Panc1 (cell line): Measurements from ENCODE around the gene USH1C.

ENCODE experiments used
- POLR2AphosphoS5 ChIP-seq: IDR thresholded peaks from 2 replicates; pipeline ENCODE4 v1.6.1; 2012; ENCODE audit warnings: mild to moderate bottlenecking, low read depth, low read length, moderate library complexity
- SIN3A ChIP-seq: IDR thresholded peaks from 2 replicates; pipeline ENCODE4 v1.6.1; 2012; ENCODE audit warnings: low read depth, mild to moderate bottlenecking, low read length, moderate library complexity, borderline replicate concordance; ENCODE audit not compliant: insufficient read depth
- TCF7L2 ChIP-seq: IDR thresholded peaks from 2 replicates; pipeline ENCODE4 v1.6.1; 2011; ENCODE audit warnings: mild to moderate bottlenecking, low read depth, low read length, inconsistent platforms
- TF ChIP-seq, protein P1 (sequence below), 2 experiments: IDR thresholded peaks; 2 replicates each; pipeline ENCODE4 v1.6.1; 2011 to 2012; ENCODE audit warnings: low read depth in 2 of 2, control low read depth in 1 of 2, low read length in 1 of 2, mild to moderate bottlenecking in 1 of 2, moderate library complexity in 1 of 2; ENCODE audit not compliant: insufficient read depth in 1 of 2
- TF ChIP-seq, protein P2 (sequence below): fragments of 450-650 bp; IDR thresholded peaks from 2 replicates; pipeline ENCODE4 v1.5.1; 2017; ENCODE audit warnings: mild to moderate bottlenecking

DNA sequence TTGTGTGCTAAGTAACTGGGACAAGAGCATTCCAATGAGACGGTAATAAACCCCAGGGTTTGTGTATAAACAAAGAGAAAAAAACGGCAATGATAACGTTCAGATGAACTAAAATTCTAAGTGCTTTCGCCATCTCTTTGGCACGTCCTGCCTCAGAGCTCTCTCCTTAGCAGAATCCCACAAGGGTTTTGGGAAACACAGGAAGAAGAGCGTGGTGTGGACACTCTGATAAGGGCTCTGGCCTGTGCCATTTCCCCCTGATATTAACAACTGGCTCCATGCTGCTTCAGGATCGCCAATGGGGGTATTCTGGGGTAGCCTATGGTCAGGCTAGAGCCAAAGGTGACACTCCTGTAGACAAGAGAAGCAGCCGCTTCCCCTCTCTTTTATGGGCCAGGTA lies 85.9 kb downstream of the USH1C start:
- TF ChIP-seq, protein P1, sequence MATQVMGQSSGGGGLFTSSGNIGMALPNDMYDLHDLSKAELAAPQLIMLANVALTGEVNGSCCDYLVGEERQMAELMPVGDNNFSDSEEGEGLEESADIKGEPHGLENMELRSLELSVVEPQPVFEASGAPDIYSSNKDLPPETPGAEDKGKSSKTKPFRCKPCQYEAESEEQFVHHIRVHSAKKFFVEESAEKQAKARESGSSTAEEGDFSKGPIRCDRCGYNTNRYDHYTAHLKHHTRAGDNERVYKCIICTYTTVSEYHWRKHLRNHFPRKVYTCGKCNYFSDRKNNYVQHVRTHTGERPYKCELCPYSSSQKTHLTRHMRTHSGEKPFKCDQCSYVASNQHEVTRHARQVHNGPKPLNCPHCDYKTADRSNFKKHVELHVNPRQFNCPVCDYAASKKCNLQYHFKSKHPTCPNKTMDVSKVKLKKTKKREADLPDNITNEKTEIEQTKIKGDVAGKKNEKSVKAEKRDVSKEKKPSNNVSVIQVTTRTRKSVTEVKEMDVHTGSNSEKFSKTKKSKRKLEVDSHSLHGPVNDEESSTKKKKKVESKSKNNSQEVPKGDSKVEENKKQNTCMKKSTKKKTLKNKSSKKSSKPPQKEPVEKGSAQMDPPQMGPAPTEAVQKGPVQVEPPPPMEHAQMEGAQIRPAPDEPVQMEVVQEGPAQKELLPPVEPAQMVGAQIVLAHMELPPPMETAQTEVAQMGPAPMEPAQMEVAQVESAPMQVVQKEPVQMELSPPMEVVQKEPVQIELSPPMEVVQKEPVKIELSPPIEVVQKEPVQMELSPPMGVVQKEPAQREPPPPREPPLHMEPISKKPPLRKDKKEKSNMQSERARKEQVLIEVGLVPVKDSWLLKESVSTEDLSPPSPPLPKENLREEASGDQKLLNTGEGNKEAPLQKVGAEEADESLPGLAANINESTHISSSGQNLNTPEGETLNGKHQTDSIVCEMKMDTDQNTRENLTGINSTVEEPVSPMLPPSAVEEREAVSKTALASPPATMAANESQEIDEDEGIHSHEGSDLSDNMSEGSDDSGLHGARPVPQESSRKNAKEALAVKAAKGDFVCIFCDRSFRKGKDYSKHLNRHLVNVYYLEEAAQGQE (IDR thresholded peaks at IDR 0.05; ENCODE audit: insufficient read depth in 1 of 2, low read depth in 2 of 2, low read length in 1 of 2) = no peak
- TF ChIP-seq POLR2AphosphoS5 (no peak), SIN3A (no peak), TCF7L2 (no peak)
- TF ChIP-seq, protein P2, sequence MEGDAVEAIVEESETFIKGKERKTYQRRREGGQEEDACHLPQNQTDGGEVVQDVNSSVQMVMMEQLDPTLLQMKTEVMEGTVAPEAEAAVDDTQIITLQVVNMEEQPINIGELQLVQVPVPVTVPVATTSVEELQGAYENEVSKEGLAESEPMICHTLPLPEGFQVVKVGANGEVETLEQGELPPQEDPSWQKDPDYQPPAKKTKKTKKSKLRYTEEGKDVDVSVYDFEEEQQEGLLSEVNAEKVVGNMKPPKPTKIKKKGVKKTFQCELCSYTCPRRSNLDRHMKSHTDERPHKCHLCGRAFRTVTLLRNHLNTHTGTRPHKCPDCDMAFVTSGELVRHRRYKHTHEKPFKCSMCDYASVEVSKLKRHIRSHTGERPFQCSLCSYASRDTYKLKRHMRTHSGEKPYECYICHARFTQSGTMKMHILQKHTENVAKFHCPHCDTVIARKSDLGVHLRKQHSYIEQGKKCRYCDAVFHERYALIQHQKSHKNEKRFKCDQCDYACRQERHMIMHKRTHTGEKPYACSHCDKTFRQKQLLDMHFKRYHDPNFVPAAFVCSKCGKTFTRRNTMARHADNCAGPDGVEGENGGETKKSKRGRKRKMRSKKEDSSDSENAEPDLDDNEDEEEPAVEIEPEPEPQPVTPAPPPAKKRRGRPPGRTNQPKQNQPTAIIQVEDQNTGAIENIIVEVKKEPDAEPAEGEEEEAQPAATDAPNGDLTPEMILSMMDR = no peak
